ENCODE measurements around the gene FBXL19.

Gene FBXL19

GRCh38 chr16:30983289-30983889 lies 60.0 kb downstream of the FBXL19 start:
- no peak for DNase-seq (ENCODE audit: low spot score)
- no peak for TF ChIP-seq CTCF (IDR thresholded peaks at IDR 0.05; ENCODE audit: extremely low read depth, missing control alignments)

GRCh38 chr16:30983898-30984610 lies 60.7 kb downstream of the FBXL19 start:
- no peak for TF ChIP-seq CTCF (IDR thresholded peaks at IDR 0.05; ENCODE audit: extremely low read depth, missing control alignments)

GRCh38 chr16:30984669-30985400 lies 61.5 kb downstream of the FBXL19 start, which contains the start of gene HSD3B7:
HSD3B7 (plus strand) TSS chr16:30985207; CDS start chr16:30985659, 452 bp downstream.
- TF ChIP-seq CTCF (IDR thresholded peaks at IDR 0.05; ENCODE audit: extremely low read depth, missing control alignments): peak; percentile 83
- DNase-seq (ENCODE audit: low spot score): peak; percentile 93

More at GRCh38 chr16:30983898-30984610, 60.7 kb downstream of the FBXL19 start:
- DNase-seq (ENCODE audit: low spot score): no peak

GRCh38 chr16:30985401-30986128 lies 62.2 kb downstream of the FBXL19 start:
- no peak for DNase-seq (ENCODE audit: low spot score)

GRCh38 chr16:30986129-30986991 lies 63.0 kb downstream of the FBXL19 start:
- TF ChIP-seq CTCF (IDR thresholded peaks at IDR 0.05; ENCODE audit: extremely low read depth, missing control alignments): no peak
- DNase-seq (ENCODE audit: low spot score): no peak

More at GRCh38 chr16:30985401-30986128, 62.2 kb downstream of the FBXL19 start:
- no peak for TF ChIP-seq CTCF (IDR thresholded peaks at IDR 0.05; ENCODE audit: extremely low read depth, missing control alignments)

GRCh38 chr16:30987581-30988190 lies 64.3 kb downstream of the FBXL19 start:
- no peak for TF ChIP-seq CTCF (IDR thresholded peaks at IDR 0.05; ENCODE audit: extremely low read depth, missing control alignments)
- DNase-seq (ENCODE audit: low spot score): no peak
